LNCAP (cell line): ENCODE measurements around the gene ATP1B1.

ENCODE experiments used
- TF ChIP-seq, protein P1 (sequence below): fragments of 450-650 bp; IDR thresholded peaks from 2 replicates; pipeline ENCODE4 v1.5.1; 2017; ENCODE audit warnings: mild to moderate bottlenecking

The ATP1B1 gene

DNA sequence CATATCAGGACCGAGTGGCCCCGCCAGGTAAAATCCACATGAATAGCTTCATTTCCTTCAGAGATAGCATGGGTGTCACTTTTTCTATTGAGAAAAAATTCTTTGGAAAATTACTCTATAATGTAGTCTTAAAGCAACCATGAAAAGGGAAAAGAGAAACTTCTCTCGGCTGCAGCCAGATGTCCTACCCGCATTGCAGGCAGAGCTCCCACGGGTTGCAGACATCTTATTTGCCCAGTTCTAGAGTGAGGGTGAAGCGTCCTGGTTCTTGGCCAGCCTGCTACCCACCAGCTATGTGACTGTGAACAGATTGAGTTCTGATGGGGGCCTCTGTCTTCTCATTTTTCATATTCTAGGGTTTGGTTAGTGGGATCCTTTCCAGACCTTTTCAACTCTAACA lies 5.0 kb downstream of the ATP1B1 start:
- TF ChIP-seq, protein P1, sequence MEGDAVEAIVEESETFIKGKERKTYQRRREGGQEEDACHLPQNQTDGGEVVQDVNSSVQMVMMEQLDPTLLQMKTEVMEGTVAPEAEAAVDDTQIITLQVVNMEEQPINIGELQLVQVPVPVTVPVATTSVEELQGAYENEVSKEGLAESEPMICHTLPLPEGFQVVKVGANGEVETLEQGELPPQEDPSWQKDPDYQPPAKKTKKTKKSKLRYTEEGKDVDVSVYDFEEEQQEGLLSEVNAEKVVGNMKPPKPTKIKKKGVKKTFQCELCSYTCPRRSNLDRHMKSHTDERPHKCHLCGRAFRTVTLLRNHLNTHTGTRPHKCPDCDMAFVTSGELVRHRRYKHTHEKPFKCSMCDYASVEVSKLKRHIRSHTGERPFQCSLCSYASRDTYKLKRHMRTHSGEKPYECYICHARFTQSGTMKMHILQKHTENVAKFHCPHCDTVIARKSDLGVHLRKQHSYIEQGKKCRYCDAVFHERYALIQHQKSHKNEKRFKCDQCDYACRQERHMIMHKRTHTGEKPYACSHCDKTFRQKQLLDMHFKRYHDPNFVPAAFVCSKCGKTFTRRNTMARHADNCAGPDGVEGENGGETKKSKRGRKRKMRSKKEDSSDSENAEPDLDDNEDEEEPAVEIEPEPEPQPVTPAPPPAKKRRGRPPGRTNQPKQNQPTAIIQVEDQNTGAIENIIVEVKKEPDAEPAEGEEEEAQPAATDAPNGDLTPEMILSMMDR = no peak

DNA sequence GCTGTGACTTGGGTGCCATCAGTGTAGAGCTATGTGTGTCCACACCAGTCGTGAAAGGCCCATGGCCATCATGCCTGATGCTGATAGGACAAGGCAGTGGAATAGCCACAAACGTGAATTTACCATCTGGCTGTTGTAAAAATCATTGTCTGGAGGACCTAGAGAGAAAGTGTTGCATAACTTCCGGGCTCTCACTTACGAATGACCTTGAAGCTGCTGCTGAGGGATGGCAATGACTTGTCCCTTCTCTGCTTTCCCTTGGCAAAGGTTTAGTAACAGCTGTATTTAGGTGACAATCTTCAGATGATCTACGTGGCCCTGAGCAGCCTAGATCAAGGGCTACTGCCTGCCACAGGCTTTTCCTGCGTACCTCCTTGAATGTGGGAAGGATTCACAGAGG lies 5.8 kb downstream of the ATP1B1 start:
- TF ChIP-seq, protein P1 = no peak

DNA sequence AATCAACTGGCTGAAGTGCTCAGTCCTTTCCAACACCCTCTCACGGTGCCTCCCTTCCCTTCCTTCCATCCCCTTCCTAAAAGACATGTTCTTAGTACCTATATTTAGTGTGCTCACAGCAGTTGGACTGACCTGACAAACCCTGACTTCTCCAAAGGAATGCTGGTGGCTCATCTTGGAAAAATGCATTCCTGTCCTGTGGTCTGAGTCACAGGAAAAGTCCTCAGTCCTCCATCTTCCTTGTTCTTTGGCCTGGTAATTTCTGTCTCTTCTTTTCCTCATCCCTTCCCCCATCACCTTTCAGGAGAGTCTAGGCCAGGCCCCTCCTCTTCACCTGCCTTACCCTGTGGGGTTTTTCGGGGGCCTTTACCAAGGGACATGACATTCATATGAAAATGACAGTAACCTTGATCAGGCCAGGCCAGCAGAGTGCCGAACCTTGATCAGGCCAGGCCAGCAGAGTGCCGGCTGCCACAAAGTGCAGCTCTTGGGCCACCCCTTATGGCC lies 7.2 kb downstream of the ATP1B1 start:
- TF ChIP-seq, protein P1 = no peak

DNA sequence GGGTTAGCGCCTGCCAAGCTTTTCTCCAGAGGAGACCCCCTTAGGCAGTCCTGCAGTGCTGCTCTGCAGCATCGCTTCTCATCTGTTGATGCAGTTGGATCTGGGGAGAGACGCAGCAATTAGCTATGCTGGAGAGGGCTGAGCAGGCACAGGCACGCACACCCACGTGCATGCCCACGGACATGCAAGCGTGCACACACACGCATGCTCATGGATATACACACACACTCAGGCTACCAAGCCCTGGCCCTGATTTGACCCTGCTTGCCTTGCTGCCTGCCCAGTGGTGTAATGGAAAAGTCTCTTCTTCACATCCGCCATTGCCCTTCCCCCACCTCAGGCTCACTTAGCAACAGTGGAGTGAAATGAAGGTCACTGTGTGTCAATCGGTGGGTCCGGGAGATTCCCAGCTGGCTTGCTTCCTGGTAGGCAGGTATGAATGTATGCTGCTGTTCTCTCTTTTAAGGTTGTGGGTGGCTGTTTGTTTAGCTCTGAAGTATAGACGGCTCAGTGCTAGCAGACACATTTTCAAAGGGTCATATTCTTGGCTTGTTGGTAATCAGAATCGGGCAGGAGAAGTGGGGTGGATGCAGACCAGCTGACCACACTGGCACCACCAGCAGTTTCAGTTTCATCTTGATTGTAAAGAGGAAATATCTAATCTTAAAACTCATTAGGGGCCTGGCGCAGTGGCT lies 9.5 kb downstream of the ATP1B1 start:
- TF ChIP-seq, protein P1 = no peak

DNA sequence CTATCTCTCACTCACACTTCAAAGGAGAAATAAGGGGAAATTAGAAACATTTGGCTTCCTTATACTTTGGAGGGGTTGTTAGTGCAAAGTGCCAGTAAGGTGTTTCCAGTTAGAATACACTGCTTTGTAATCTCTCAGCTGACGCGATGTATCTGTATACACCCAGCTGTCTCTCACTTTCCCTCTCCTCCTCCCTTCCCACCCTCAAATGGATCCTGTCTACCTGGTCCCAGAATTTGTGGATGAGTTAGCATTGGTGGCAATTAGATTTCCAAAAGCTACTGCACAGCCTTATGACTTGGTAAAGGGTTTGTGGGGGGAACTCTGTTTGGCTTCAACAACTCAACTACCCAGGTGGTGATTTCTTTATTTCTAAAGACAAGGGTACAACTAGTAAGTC lies 10.5 kb downstream of the ATP1B1 start:
- TF ChIP-seq, protein P1 = no peak

DNA sequence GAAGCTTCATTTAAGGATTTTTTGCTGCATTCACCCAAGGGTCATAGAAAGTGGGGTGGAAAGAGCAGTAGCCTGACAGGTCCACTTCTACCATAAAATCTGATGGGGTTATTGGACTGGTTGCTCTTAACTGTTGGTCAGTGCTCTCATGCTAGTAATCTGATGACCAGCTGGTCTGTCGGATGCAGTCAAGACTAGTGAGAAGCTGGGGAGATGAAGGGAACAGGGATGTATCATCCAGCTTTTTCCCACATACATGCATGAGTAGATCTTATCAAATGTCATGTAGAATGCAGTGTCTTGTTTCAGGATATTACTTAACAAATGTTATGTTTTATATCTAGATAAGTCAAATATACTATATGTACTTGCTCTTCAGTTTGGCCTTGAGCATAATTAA lies 11.1 kb downstream of the ATP1B1 start:
- TF ChIP-seq, protein P1 = no peak

DNA sequence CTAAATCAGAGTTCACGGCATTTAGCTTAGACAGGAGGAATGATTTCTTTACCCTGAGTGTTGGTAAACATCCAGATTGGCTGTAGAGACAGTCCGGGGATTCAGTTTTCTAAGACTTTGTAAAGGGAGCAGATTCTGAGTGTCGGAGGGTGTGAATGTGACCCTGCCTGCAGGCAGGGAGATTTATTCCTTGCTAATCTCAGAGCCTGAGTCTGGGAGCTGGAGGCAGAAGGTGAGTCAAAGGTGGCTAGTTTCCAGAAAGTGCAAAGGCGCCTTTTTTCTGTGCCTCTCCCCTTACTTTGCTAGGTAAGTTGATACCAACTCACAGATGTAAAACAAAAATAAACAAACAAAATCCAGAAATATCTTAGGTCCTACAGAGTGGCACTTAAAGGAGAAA lies 11.7 kb downstream of the ATP1B1 start:
- TF ChIP-seq, protein P1 = no peak

DNA sequence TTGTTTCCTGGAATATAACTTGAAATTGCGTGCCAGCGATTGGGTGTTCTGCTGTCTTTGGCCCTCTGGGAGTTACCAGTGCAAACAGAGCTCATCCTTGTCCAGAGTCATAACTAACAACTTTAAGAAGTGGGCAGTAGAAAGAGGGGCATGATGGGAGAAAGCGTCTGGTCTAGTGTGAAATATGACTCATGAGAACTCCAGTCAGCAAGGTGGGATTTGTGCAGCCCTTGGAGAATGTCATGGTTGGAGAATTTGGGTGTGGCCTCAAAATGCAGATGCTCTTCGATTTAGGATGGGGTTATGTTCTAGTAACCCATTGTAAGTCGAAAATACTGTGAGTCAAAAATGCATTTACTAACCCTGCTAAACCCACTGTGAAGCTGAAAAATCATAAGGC lies 12.9 kb downstream of the ATP1B1 start:
- TF ChIP-seq, protein P1 = no peak
